ENCODE results near the gene C1QA. TPM values are rescaled to one million over a fixed set of nuclear protein-coding genes. Genes with fewer than 3 reads are reported as not detected.

The C1QA gene
- not detected in 5 replicates for total RNA-seq (2022; extraction: Qiagen RNA extraction)

DNA sequence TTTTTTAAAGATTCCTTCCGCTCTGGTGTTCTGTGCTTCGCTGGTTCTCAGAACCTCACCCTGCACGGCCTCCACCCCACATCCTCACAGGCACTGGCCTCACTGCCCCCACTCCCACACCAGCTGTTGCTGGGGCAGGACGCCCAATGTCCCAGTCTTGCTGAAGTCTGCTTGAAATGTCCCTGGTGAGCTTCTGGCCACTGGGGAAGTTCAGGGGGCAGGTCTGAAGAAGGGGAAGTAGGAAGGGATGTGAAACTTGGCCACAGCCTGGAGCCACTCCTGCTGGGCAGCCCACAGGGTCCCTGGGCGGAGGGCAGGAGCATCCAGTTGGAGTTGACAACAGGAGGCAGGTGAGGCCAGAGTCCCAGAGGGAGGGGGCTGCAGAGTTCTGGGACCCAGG lies at the start of gene C1QA:
TSS of gene C1QA (plus strand) at position 276 of the 400 bp plus-strand sequence. CDS start 989 bp downstream, outside the sequence.

GRCh38 chr1:22643381-22643780 lies 7.0 kb downstream of the C1QA start, which contains the start of gene C1QC:
Gene C1QC (plus strand): TSS chr1:22643633. CDS start chr1:22644024, 391 bp downstream.

DNA sequence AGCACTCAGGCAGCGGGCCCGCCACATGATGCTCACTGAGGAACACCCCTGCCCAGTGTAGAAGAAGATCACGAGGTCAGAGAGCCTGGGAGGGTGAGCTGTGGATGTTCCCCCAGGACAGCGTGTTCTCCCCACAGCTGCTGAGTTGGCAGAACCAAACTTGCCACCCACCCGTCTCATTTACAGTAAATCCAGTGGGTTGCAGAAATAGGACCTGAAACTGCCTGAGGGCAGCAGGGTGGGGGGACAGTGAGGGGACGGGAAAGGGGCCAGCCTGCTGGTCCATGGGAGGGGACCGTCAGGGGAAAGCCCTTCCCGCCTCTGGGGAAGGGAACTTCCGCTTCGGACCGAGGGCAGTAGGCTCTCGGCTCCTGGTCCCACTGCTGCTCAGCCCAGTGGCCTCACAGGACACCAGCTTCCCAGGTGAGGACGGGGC lies 16.5 kb downstream of the C1QA start, which contains the start of gene C1QB:
TSS of gene C1QB (plus strand) at position 356 of the 436 bp plus-strand sequence. CDS start 6,227 bp downstream, outside the sequence.

Other genes with a start within 250 kb of the C1QA start
- 4.7 to 5.7 TPM (median 4.8 TPM) in 5 replicates for gene ZBTB40, start 184.8 kb upstream of the C1QA start, total RNA-seq (2022; extraction: Qiagen RNA extraction)
- 0.02 to 0.03 TPM (median 0.03 TPM) in 4 of 5 replicates, not detected in the other for gene EPHA8, start 73.1 kb upstream of the C1QA start, total RNA-seq (2022; extraction: Qiagen RNA extraction)
- gene C1QC, start 7.0 kb downstream of the C1QA start, total RNA-seq (2022; extraction: Qiagen RNA extraction), result not detected in 5 replicates
- gene C1QB, start 16.6 kb downstream of the C1QA start, total RNA-seq (2022; extraction: Qiagen RNA extraction), result not detected in 5 replicates
- gene EPHB2, start 74.2 kb downstream of the C1QA start, total RNA-seq (2022; extraction: Qiagen RNA extraction), result 30.2 to 41.7 TPM (median 36.7 TPM) in 5 replicates